ENCODE results near the gene EPHA1.

EPHA1 gene

GRCh38 chr7:143343596-143343995, 65.1 kb downstream of the EPHA1 start:
- no peak for DNase-seq

- no peak for DNase-seq
Measured at GRCh38 chr7:143341842-143342241, 66.8 kb downstream of the EPHA1 start.

All from DMS79 treated with DMSO at 0.1 percent for 48 hours (cell line).